Stomach (tissue), 9 donors: ENCODE results near the gene BICD2. TPM values are rescaled to one million over a fixed set of nuclear protein-coding genes. Genes with fewer than 3 reads are reported as not detected.

ENCODE experiments used
- DNase-seq, 2 donors: peaks; one replicate each; pipeline versions ENCODE4 v3.0.0 to v3.0.0-alpha.2; 2013 to 2019
- H3K27ac ChIP-seq, 5 donors: fragments of 200-600 bp in 4 of 5; sonication (generic) in 4 of 5; one replicate each; pipeline ENCODE4 v1.5.1; 2013 to 2019; ENCODE audit warnings: mild to moderate bottlenecking in 1 of 5, moderate library complexity in 1 of 5
- H3K27me3 ChIP-seq, 3 donors: fragments of 200-600 bp; sonication (generic); one replicate each; pipeline ENCODE4 v1.5.1; 2017 to 2019; ENCODE audit warnings: mixed run types in 1 of 3
- H3K36me3 ChIP-seq, 4 donors: fragments of 200-600 bp; sonication (generic); 1 replicate in 3 of 4; 2 replicates in 1 of 4; pipeline ENCODE4 v1.5.1; 2016 to 2019
- H3K4me1 ChIP-seq, 4 donors: fragments of 200-600 bp; sonication (generic); one replicate each; pipeline ENCODE4 v1.5.1; 2016 to 2019
- H3K4me3 ChIP-seq, 4 donors: fragments of 200-600 bp; sonication (generic) in 3 of 4; one replicate each; pipeline ENCODE4 v1.5.1; 2016 to 2019; ENCODE audit warnings: mild to moderate bottlenecking in 1 of 4
- H3K9me3 ChIP-seq, 4 donors: fragments of 200-600 bp; sonication (generic); one replicate each; pipeline ENCODE4 v1.5.1; 2016 to 2019
- EP300 ChIP-seq: sonication (generic); formaldehyde crosslinking; IDR thresholded peaks from one replicate; pipeline ENCODE4 v1.6.1; 2017; ENCODE audit warnings: antibody characterized with exemption
- POLR2A ChIP-seq, 4 donors: fragments of 450-650 bp; IDR thresholded peaks; one replicate each; pipeline ENCODE4 v1.6.1; 2016; ENCODE audit warnings: antibody characterized with exemption in 4 of 4, control low read depth in 2 of 4, mild to moderate bottlenecking in 1 of 4, moderate library complexity in 1 of 4
- POLR2AphosphoS5 ChIP-seq, 3 donors: sonication (generic); formaldehyde crosslinking; IDR thresholded peaks; one replicate each; pipeline ENCODE4 v1.6.1; 2016; ENCODE audit warnings: antibody characterized with exemption in 3 of 3
- WGBS, 5 donors: extraction: QIAGEN DNeasy Blood & Tissue Kit in 3 of 5; methylation state at CpG; one replicate each; pipeline versions ENCODE4 v1.1.5 to v1.1.7; 2013 to 2018; 5-methylcytosine and 5-hydroxymethylcytosine counted together
- intact Hi-C: fragments of 100-400 bp; cut with DNase I; formaldehyde crosslinking; loops from one replicate; pipeline ENCODE4 v1.15.1; 2023; ENCODE audit warnings: low total_unique reads
- polyA plus RNA-seq, 3 donors: library from polyadenylated mRNA; stranded (reverse); fragments of 200-250 nt; gene quantifications; one replicate each; pipeline ENCODE4 v1.2.3, GENCODE V29; 2013
- total RNA-seq, 5 donors: library from RNA; depleted of rRNA; stranded (reverse); fragments of >200 nt; gene quantifications; one replicate each; pipeline versions ENCODE4 v1.1.0 to v1.2.3, GENCODE V29; 2014 to 2016
- TF ChIP-seq, protein P1 (sequence below), 7 experiments: fragments of 450-650 bp in 4 of 7; fragments of 200-600 bp in 3 of 7; sonication (generic) in 3 of 7; IDR thresholded peaks; one replicate each; pipeline ENCODE4 v1.5.1; 2016 to 2019; ENCODE audit warnings: antibody characterized with exemption in 7 of 7, control low read depth in 2 of 7, mild to moderate bottlenecking in 1 of 7
- donor health status: healthy with polysubstance abuse.
- donor health status: Bipolar disorder and iron deficiency.
- donor health status: healthy.

The BICD2 gene
- total and polyA plus RNA-seq, 8 donors = 5.9 to 32.6 (median 16.4) TPM

DNA sequence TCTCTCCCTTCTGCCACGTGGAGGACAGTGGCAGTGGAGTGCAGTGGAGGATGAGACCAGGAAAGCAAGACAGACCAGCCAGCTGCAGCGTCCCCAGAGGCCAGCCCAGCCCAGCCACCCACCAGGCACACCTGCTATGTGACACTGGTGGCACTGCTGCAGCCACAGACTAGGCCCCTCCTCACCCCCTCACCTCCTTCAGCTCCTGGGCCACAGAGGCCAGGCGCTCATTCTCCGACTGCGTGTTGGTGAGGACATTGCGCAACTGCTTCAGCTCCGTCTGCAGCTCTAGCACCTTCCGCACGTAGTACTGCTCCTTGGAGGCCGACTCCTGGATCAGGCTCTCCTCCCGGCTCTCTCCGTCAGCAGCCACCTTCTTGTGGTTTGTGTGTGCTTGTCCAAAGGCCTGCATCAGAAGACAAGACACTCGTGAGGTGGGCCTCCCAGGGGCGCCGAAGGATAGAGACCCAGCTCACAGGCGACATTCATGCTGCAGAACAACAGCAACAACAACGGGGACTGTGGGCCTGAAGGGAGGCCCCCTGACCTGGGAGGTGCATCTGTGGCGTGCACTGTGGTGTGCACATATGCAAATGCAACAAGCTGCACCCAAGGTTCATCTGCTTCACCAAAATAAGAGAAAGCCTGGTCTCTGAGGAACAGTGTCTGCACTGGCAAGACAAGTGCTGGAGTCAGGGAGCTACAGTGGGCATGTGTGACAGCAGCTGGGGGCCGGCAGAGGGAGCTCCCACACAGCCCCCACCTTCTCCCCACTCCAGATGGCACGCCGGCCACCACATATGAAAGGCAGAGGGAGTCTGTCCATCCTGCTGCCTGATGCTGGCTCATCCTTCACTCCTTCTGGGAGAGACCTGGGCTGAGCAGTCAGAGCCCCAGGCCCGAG, 35.5 kb downstream of the BICD2 start:
- intact Hi-C loops = no loop called here
- no peaks in the 10 kb centered on the region for H3K9me3 ChIP-seq
- H3K36me3 ChIP-seq = peaks cover 16 to 52% (median 46%) of the 10 kb centered on the region in 4 donors
- H3K4me1 ChIP-seq = peaks cover 0 to 40% (median 14%) of the 10 kb centered on the region in 4 donors
- no peak overlapping the region for H3K27ac ChIP-seq
- WGBS, 5 donors = 83 to 94% (median 89%) methylated on average over 21 to 22 of the region's 22 CpGs
- peak; percentile 25 to 40 for DNase-seq
- TF ChIP-seq, protein P1, sequence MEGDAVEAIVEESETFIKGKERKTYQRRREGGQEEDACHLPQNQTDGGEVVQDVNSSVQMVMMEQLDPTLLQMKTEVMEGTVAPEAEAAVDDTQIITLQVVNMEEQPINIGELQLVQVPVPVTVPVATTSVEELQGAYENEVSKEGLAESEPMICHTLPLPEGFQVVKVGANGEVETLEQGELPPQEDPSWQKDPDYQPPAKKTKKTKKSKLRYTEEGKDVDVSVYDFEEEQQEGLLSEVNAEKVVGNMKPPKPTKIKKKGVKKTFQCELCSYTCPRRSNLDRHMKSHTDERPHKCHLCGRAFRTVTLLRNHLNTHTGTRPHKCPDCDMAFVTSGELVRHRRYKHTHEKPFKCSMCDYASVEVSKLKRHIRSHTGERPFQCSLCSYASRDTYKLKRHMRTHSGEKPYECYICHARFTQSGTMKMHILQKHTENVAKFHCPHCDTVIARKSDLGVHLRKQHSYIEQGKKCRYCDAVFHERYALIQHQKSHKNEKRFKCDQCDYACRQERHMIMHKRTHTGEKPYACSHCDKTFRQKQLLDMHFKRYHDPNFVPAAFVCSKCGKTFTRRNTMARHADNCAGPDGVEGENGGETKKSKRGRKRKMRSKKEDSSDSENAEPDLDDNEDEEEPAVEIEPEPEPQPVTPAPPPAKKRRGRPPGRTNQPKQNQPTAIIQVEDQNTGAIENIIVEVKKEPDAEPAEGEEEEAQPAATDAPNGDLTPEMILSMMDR (IDR thresholded peaks at IDR 0.05) = no peak
- TF ChIP-seq POLR2A (IDR thresholded peaks at IDR 0.05) (no peak), EP300 (no peak), POLR2AphosphoS5 (IDR thresholded peaks at IDR 0.05) (no peak)
- no peak overlapping the region for H3K4me3 ChIP-seq
- H3K27me3 ChIP-seq = no peaks in the 10 kb centered on the region

- no peaks in the 10 kb centered on the region for H3K27me3 ChIP-seq
- intact Hi-C loops = no loop called here
- H3K4me1 ChIP-seq = peaks cover 0 to 43% (median 16%) of the 10 kb centered on the region in 4 donors
- H3K4me3 ChIP-seq = no peak overlapping the region
- TF ChIP-seq POLR2AphosphoS5 (IDR thresholded peaks at IDR 0.05) (no peak), EP300 (no peak), POLR2A (IDR thresholded peaks at IDR 0.05) (no peak)
- TF ChIP-seq, protein P1 (IDR thresholded peaks at IDR 0.05) = no peak
- 90 to 96% (median 94%) methylated on average over 13 to 14 of the region's 14 CpGs for WGBS, 5 donors
- DNase-seq = no peak
- H3K9me3 ChIP-seq = no peaks in the 10 kb centered on the region
- H3K27ac ChIP-seq = no peak overlapping the region
- peaks cover 16 to 59% (median 54%) of the 10 kb centered on the region in 4 donors for H3K36me3 ChIP-seq
Observed at GRCh38 chr9:92727716-92728700, 36.6 kb downstream of the BICD2 start.

DNA sequence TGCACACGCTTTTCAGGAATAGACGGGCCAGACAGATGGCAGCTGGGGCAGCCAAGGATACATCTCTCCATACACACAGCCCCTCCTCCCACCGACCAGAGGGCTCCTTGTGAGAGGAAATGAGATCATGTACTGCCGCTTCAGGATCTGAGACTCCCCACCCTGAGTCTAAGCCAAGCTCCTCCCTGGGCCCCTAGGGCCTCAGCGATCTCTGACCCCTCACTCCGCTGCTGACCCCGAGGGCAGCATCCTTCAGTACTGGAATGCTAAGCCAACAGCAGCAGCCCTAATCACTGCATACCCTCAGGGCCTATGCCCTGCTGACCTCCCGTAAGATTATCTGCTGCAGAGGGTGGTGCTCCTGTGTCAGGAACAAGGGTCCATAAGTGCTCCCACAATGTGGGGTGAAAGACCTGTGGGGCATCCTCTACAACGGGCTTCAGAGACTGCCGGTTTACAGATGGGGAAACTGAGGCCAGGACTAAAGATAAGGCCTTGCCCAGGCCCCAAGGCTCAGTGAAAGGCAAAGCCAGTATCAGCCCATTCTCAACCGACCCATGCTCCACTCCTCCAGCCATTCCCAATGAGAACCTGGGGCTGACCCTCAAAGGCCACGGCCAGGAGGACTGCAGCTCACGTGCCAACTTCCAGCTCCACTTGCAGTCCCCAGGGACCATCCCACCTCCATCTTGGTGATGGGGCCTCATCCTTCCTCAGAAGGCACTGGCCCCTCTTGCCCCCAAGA, 37.5 kb downstream of the BICD2 start:
- peak in 1 of 2 donors; percentile 48 for DNase-seq
- H3K36me3 ChIP-seq = peaks cover 16 to 67% (median 62%) of the 10 kb centered on the region in 4 donors
- H3K27me3 ChIP-seq = no peaks in the 10 kb centered on the region
- H3K4me3 ChIP-seq = no peak overlapping the region
- H3K9me3 ChIP-seq = no peaks in the 10 kb centered on the region
- H3K4me1 ChIP-seq = peaks cover 0 to 43% (median 16%) of the 10 kb centered on the region in 4 donors
- H3K27ac ChIP-seq = no peak overlapping the region
- intact Hi-C loops = no loop called here
- WGBS, 5 donors = 66 to 82% (median 75%) methylated on average over 9 to 13 of the region's 13 CpGs
- TF ChIP-seq POLR2AphosphoS5 (IDR thresholded peaks at IDR 0.05) (no peak), POLR2A (IDR thresholded peaks at IDR 0.05) (no peak), EP300 (no peak)
- TF ChIP-seq, protein P1 (IDR thresholded peaks at IDR 0.05) = no peak
